ENCODE data around the gene NUDT9. TPM values are rescaled to one million over a fixed set of nuclear protein-coding genes. Genes with fewer than 3 reads are reported as not detected.
A peak's percentile ranks its signal among the peaks of the same experiment; 100 is the strongest.
"Not testable (repeated sequence)": the region's sequence is repeated elsewhere in the genome, so short reads cannot be mapped to it uniquely, and the experiment has no call there.

The NUDT9 gene, protein sequence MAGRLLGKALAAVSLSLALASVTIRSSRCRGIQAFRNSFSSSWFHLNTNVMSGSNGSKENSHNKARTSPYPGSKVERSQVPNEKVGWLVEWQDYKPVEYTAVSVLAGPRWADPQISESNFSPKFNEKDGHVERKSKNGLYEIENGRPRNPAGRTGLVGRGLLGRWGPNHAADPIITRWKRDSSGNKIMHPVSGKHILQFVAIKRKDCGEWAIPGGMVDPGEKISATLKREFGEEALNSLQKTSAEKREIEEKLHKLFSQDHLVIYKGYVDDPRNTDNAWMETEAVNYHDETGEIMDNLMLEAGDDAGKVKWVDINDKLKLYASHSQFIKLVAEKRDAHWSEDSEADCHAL
- 12.9 TPM for total RNA-seq

- peak; percentile 92 for ATAC-seq
These were observed at the start of gene NUDT9 for GRCh38 chr4:87422104-87423052. Gene NUDT9, plus strand, starts transcription at chr4:87422573. Its CDS starts 333 bp downstream, at chr4:87422906.

DNA sequence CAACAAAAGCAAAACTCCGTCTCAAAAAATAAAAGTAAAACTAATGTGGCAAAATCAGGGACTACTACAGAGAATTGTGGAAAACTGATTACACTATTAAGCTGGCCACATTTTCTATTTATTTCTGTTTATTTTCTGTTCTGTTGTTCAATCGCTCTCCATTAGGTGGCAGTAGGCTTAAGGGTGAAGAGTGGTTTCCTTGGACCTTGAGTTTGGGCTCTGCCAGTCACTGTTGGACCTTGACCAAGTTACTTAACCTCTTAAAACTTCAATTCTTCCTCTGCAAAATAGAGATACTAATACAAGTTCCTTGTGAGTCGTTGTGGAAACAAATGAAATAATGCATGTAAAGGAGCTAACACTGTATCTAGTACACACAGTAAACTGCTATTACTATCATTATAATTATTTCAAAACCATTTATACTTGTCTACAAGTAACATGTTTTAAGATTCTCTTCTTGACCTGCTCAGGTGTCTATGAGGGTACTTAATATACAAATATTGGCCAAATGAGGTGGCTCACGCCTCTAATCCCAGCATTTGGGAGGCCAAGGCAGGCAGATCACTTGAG is 46.6 kb upstream of the NUDT9 start:
- peak; percentile 69 for ATAC-seq

DNA sequence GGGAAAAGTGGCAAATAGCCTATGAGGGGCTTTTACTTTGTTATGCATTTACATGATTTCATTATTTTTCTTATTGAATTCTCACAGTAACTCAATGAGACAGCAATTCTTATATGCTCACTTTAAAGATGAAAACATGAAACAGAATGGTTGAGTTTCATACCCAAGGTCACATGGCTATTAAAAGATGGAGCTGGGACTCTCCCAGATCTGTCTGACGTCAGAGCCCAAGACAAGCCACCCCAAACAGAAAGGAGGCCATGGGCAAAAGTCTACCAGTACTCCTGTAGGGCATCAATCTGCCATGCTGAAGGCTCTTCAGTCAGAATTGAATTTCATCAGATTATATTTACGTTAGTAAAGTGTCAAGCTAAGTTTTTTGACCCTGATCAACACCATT is 44.6 kb upstream of the NUDT9 start:
- ATAC-seq: no peak

DNA sequence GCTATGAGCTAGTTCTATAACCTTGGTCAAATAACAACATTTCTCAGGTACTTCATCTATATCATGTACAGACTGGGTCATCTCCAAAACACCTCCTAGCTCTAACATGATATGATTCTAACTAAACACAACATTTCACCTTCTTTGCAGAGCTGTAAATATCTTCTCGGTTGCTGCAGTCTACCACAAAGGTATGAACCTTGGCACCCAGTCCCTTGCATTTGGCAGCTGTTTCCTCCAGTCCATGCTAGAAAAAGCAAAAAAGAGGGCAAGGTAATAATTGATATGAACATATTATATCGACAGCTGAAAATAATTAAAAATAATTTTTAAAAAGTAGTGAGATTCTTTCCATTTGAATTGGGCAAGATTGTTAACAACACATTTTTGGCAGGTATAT is 40.3 kb upstream of the NUDT9 start:
- ATAC-seq: no peak

DNA sequence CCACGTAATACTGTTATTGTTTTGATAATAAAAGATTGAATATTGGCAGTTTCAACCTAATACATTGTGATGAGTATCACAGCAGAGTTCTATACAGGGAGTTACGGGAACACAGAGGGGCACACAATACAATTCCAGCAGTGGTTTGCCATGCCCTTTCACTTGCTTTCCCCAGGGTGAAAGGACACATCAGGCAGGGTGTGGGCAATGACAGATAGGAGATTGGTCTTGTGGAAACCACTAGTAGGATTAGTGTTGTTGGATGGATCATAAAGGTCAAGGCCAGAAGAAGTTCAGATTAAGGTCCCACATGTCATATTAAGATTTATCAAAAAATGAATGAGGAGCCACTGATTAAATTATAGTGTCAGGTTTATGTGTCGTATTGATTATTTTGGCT is 39.4 kb upstream of the NUDT9 start:
- no peak for ATAC-seq

- ATAC-seq: not testable (repeated sequence)
These were observed 37.8 kb upstream of the NUDT9 start for GRCh38 chr4:87384466-87385132.

GRCh38 chr4:87387237-87387636 is 35.1 kb upstream of the NUDT9 start:
- no peak for ATAC-seq

GRCh38 chr4:87388901-87389300 is 33.5 kb upstream of the NUDT9 start:
- no peak for ATAC-seq

GRCh38 chr4:87390055-87390454 is 32.3 kb upstream of the NUDT9 start:
- not testable (repeated sequence) for ATAC-seq

- no peak for ATAC-seq
These were observed 31.9 kb upstream of the NUDT9 start for GRCh38 chr4:87390551-87390890.

- peak; percentile 98 for ATAC-seq
These were observed 31.3 kb upstream of the NUDT9 start, which contains the start of gene HSD17B11 for GRCh38 chr4:87390891-87391575. Gene HSD17B11, minus strand, starts transcription at chr4:87391188. Its CDS starts 118 bp downstream, at chr4:87391070.

- no peak for ATAC-seq
These were observed 30.8 kb upstream of the NUDT9 start for GRCh38 chr4:87391576-87392054.

- no peak for ATAC-seq
These were observed 30.2 kb upstream of the NUDT9 start for GRCh38 chr4:87392183-87392582.

GRCh38 chr4:87395073-87395472 is 27.3 kb upstream of the NUDT9 start:
- not testable (repeated sequence) for ATAC-seq

- not testable (repeated sequence) for ATAC-seq
These were observed 26.5 kb upstream of the NUDT9 start for GRCh38 chr4:87395851-87396250.

GRCh38 chr4:87399148-87399547 is 23.2 kb upstream of the NUDT9 start:
- peak; percentile 29 for ATAC-seq

GRCh38 chr4:87399954-87400353 is 22.4 kb upstream of the NUDT9 start:
- no peak for ATAC-seq

DNA sequence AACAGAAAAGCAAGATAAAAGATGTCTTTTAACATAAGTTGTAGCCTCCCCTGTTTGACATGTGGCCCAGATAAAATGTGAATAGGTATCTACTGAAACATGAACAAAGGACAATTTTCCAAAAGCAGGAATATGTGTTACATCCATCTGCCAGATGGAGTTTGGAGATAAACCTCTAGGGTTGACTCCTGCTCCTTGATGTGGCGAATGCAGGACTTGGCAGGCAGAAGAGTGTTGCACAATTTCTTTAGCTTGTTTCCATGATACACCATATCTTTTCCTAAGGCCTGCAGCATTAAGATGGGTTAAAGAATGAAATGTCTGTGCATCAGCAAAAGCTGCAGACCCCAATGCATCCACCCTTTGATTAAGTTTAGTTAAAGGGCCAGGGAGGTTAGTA is 18.6 kb upstream of the NUDT9 start:
- not testable (repeated sequence) for ATAC-seq

- no peak for ATAC-seq
These were observed 17.1 kb upstream of the NUDT9 start for GRCh38 chr4:87405211-87405820.

GRCh38 chr4:87406462-87406861 is 15.9 kb upstream of the NUDT9 start:
- ATAC-seq: no peak

DNA sequence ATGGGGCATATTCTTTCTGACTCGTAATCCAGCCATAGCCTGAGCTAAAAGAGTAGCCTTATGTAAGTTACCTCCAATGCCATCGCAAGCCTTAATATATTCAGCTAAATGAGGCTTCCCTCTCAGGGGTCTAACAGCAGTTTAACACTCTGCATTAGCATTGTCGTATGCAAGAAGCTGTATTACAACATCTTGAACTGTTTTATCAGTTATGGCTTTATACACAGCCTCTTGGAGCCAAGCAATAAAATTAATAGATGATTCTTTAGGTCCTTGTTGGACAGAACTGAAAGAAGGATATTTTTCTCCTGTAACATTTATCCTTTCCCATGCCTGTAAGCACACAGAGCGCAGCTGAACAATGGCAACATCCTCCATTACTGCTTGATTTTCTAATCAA is 15.5 kb upstream of the NUDT9 start:
- ATAC-seq: not testable (repeated sequence)

All from esophagus mucosa (tissue), 1 donor.